Measurements from ENCODE around the gene UST.

GRCh38 chr6:148790404-148790803, 43.6 kb downstream of the UST start:
- TF ChIP-seq EZH2 (IDR thresholded peaks at IDR 0.05) (no peak), CTCF (IDR thresholded peaks at IDR 0.05 in 2 of 3, conservative IDR thresholded peaks at IDR 0.05 in 1 of 3; ENCODE audit: borderline replicate concordance in 1 of 3, insufficient read depth in 1 of 3, low read depth in 2 of 3, low read length in 2 of 3) (no peak), EZH2phosphoT487 (IDR thresholded peaks at IDR 0.05; ENCODE audit: borderline replicate concordance) (no peak), YY1 (IDR thresholded peaks at IDR 0.05; ENCODE audit: extremely low read depth, insufficient replicate concordance, low read depth, low read length) (no peak), CEBPB (IDR thresholded peaks at IDR 0.05; ENCODE audit: low read depth) (no peak), REST (IDR thresholded peaks at IDR 0.05; ENCODE audit: low read depth) (no peak), POLR2AphosphoS5 (IDR thresholded peaks at IDR 0.05; ENCODE audit: low read depth, low read length) (no peak), POLR2A (IDR thresholded peaks at IDR 0.05; ENCODE audit: borderline replicate concordance, extremely low read depth, insufficient read depth, insufficient read length) (no peak), ELF1 (IDR thresholded peaks at IDR 0.05; ENCODE audit: borderline replicate concordance, low read depth) (no peak), EGR1 (IDR thresholded peaks at IDR 0.05; ENCODE audit: low read depth) (no peak), RAD21 (IDR thresholded peaks at IDR 0.05; ENCODE audit: low read depth) (no peak), SIN3A (IDR thresholded peaks at IDR 0.05; ENCODE audit: low read depth) (no peak)
